Measurements from ENCODE around the gene KCNG1. TPM values are rescaled to one million over a fixed set of nuclear protein-coding genes. Genes with fewer than 3 reads are reported as not detected.

The KCNG1 gene
- total and polyA plus RNA-seq, 2 of the 4 experiments (the other 2 are of a cell fraction) = 23.7 to 51.4 TPM

GRCh38 chr20:51024761-51025160 is 1.9 kb upstream of the KCNG1 start:
- no TSS peak for BruUV-seq (replicated peaks)
- Histone ChIP-seq H4K91ac (ENCODE audit: insufficient read depth, low read depth, low read length) (no peak overlapping the region), H3K4me2 (ENCODE audit: low read depth, low read length) (no peak overlapping the region), H3K4ac (ENCODE audit: low read depth, low read length) (no peak overlapping the region), H3K27ac (ENCODE audit: insufficient read depth, low read length) (no peak overlapping the region), H2AK9ac (replicated peaks; ENCODE audit: low read depth, low read length, poor library complexity) (no peak overlapping the region), H3K14ac (replicated peaks; ENCODE audit: low read depth, low read length) (no peak overlapping the region), H3K4me1 (ENCODE audit: control insufficient read depth, insufficient read depth, low read length) (peaks cover 12% of the 10 kb centered on the region), H3K23ac (ENCODE audit: low read depth, low read length) (no peak overlapping the region), H3K27me3 (ENCODE audit: control insufficient read depth, insufficient read depth, low read length) (peaks cover 21% of the 10 kb centered on the region), H2AK5ac (ENCODE audit: low read depth, low read length) (no peak overlapping the region), H4K20me1 (ENCODE audit: insufficient read depth, low read length) (peaks cover 4% of the 10 kb centered on the region; the same call in 1 of the 2 replicates), H2BK5ac (ENCODE audit: low read depth, low read length, poor library complexity, severe bottlenecking) (no peak overlapping the region), H3K36me3 (ENCODE audit: control insufficient read depth, insufficient read depth, low read length) (peaks cover 4% of the 10 kb centered on the region; the same call in 1 of the 2 replicates), H2AFZ (replicated peaks; ENCODE audit: low read length, poor library complexity) (no peak overlapping the region), H3K79me1 (ENCODE audit: low read depth in 1 of 2, low read length in 2 of 2) (peaks cover 25 to 28% of the 10 kb centered on the region in 2 experiments), H3K9me1 (ENCODE audit: insufficient read depth, low read length) (peaks cover 3% of the 10 kb centered on the region; the same call in 1 of the 2 replicates), H2BK15ac (ENCODE audit: low read depth, low read length) (no peak overlapping the region), H3K4me3 (ENCODE audit: insufficient read depth, low read depth, low read length) (no peak overlapping the region), H3K56ac (ENCODE audit: extremely low read depth, insufficient read depth, low read length) (no peak overlapping the region), H3K18ac (ENCODE audit: low read depth, low read length) (no peak overlapping the region), H3K9me3 (ENCODE audit: control insufficient read depth, insufficient read depth, low read length) (no peaks in the 10 kb centered on the region), H4K8ac (ENCODE audit: low read depth in 2 of 2, low read length in 2 of 2) (no peak overlapping the region), H3K9ac (ENCODE audit: low read depth, low read length) (no peak overlapping the region), H2BK120ac (ENCODE audit: low read depth, low read length) (no peak overlapping the region), H2BK20ac (ENCODE audit: low read depth, low read length) (no peak overlapping the region), H4K5ac (ENCODE audit: low read depth, low read length) (no peak overlapping the region)
- intact Hi-C loops (cut with micrococcal nuclease) = no loop called here
- TF ChIP-seq USF2 (IDR thresholded peaks at IDR 0.05; ENCODE audit: low read depth, low read length) (no peak), CEBPB (IDR thresholded peaks at IDR 0.05; ENCODE audit: low read depth, low read length) (no peak), BHLHE40 (IDR thresholded peaks at IDR 0.05; ENCODE audit: low read depth, low read length) (no peak), MAZ (IDR thresholded peaks at IDR 0.05; ENCODE audit: borderline replicate concordance, low read depth, low read length) (no peak), SMC3 (IDR thresholded peaks at IDR 0.05; ENCODE audit: low read depth, low read length) (no peak), FOS (IDR thresholded peaks at IDR 0.05; ENCODE audit: low read depth, low read length) (no peak), NFE2L2 (IDR thresholded peaks at IDR 0.05; ENCODE audit: low read depth, low read length) (no peak), RCOR1 (IDR thresholded peaks at IDR 0.05; ENCODE audit: insufficient replicate concordance, low read length) (no peak), MAFK (IDR thresholded peaks at IDR 0.05; ENCODE audit: low read depth, low read length) (no peak), MXI1 (IDR thresholded peaks at IDR 0.05; ENCODE audit: borderline replicate concordance, low read depth, low read length) (no peak), RAD21 (IDR thresholded peaks at IDR 0.05; ENCODE audit: low read length) (no peak), CHD1 (IDR thresholded peaks at IDR 0.05; ENCODE audit: low read depth, low read length) (no peak), POLR2A (IDR thresholded peaks at IDR 0.05; ENCODE audit: low read depth, low read length) (no peak), RFX5 (IDR thresholded peaks at IDR 0.05; ENCODE audit: low read depth, low read length) (no peak)
- TF ChIP-seq, protein P1, sequence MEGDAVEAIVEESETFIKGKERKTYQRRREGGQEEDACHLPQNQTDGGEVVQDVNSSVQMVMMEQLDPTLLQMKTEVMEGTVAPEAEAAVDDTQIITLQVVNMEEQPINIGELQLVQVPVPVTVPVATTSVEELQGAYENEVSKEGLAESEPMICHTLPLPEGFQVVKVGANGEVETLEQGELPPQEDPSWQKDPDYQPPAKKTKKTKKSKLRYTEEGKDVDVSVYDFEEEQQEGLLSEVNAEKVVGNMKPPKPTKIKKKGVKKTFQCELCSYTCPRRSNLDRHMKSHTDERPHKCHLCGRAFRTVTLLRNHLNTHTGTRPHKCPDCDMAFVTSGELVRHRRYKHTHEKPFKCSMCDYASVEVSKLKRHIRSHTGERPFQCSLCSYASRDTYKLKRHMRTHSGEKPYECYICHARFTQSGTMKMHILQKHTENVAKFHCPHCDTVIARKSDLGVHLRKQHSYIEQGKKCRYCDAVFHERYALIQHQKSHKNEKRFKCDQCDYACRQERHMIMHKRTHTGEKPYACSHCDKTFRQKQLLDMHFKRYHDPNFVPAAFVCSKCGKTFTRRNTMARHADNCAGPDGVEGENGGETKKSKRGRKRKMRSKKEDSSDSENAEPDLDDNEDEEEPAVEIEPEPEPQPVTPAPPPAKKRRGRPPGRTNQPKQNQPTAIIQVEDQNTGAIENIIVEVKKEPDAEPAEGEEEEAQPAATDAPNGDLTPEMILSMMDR (conservative IDR thresholded peaks at IDR 0.05; ENCODE audit: low read depth, low read length) = no peak
- in situ Hi-C loops (cut with MboI; ENCODE audit: low sequenced_read_pairs) = no loop called here
- dilution Hi-C loops (cut with HindIII; ENCODE audit: low sequenced_read_pairs, unreplicated experiment) = no loop called here
- POLR2A ChIA-PET (ENCODE audit: unreplicated experiment) = no interaction called here
- CTCF ChIA-PET = no interaction called here
- DNase-seq (no peak), ATAC-seq (ENCODE audit: low read depth) (no peak)
- 57% methylated on average over 1 of the region's 1 CpG; no CpG with 5 or more reads in 1 of the 2 experiments for WGBS, 2 experiments (ENCODE audit: extremely low coverage in 2 of 2, insufficient read length in 1 of 2)

Data from IMR-90 (cell line).